Erythroblast (primary cell): ENCODE results near the gene JAG1.

Source experiments
- GATA1 ChIP-seq: IDR thresholded peaks from 2 replicates; pipeline ENCODE4 v1.6.1; 2011; ENCODE audit warnings: low read depth, mild to moderate bottlenecking, control low read depth, low read length, moderate library complexity
- POLR2A ChIP-seq: IDR thresholded peaks from 2 replicates; pipeline ENCODE4 v1.6.1; 2011; ENCODE audit warnings: mild to moderate bottlenecking, low read length

DNA sequence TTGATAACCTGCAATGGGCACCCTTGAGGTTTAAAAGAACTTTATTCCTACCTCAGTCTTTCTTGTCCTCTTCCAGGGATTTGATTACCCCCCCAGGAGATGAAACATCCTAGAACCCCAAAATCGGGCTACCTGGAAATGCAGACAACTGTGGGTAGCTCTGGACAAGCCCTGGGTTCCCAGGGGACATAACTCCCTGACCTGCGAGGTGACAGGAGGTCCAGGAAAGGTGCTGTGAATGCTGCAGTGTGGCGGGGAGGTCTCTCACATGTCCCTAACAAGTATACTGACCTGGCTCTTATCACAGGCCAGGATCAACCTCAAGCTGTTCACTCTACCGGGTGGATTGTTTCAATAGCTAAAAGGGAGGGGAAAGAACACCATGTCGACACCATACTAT lies 11.6 kb downstream of the JAG1 start:
- TF ChIP-seq POLR2A (no peak), GATA1 (no peak)
